Activated T-cell treated with anti-CD3 and anti-CD28 coated beads for 48 hours (primary cell): ENCODE data around the gene ZG16.

ENCODE experiments used
- DNase-seq: peaks from one replicate; pipeline ENCODE4 v3.0.0-alpha.2; 2020; ENCODE audit warnings: low read depth

ZG16 gene

GRCh38 chr16:29825145-29826044 is 47.3 kb downstream of the ZG16 start:
- DNase-seq, result no peak

GRCh38 chr16:29826342-29826695 is 48.3 kb downstream of the ZG16 start:
- no peak for DNase-seq

- no peak for DNase-seq
Measured at GRCh38 chr16:29830774-29831173, 52.7 kb downstream of the ZG16 start.

GRCh38 chr16:29831490-29831889 is 53.4 kb downstream of the ZG16 start:
- DNase-seq, result no peak
